ENCODE results near the gene MAGI1. TPM values are rescaled to one million over a fixed set of nuclear protein-coding genes. Genes with fewer than 3 reads are reported as not detected.
"Not testable (repeated sequence)": the region's sequence is repeated elsewhere in the genome, so short reads cannot be mapped to it uniquely, and the experiment has no call there.

Gene MAGI1
- total and polyA plus RNA-seq, 5 donors = 15.8 to 38.3 (median 32.8) TPM

DNA sequence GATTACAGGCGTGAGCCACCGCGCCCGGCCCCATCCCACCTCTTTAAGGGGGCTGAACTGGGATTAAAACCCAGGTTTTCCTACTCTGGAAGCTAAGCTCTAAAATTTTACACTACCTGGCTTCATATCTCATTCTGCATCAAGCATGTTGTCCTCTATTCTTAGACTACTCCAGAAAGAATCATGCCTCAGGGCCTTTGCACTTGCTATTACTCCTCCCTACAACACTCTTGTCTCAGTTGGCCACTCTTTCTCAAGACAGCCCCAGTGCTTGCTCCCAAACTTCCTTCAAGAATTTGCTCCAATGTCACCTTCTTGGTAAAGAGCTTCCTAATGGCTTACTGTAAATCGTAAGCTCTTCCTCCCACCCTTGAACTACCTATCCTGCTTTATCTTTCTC, 521.7 kb downstream of the MAGI1 start:
- H3K4me3 ChIP-seq (ENCODE audit: low read length) = no peak overlapping the region
- ATAC-seq (no peak), DNase-seq (no peak)
- no peak overlapping the region for H3K27ac ChIP-seq (ENCODE audit: low read length)
- WGBS = 97% methylated on average over 5 of the region's 5 CpGs
- no peaks in the 10 kb centered on the region for H3K4me1 ChIP-seq (ENCODE audit: control insufficient read depth, insufficient read depth, low read length)
- intact Hi-C loops (cut with DNase I) = no loop called here
- no peaks in the 10 kb centered on the region for H3K9me3 ChIP-seq (ENCODE audit: control insufficient read depth, low read length)
- no peaks in the 10 kb centered on the region for H3K27me3 ChIP-seq (ENCODE audit: control insufficient read depth, insufficient read depth)

DNA sequence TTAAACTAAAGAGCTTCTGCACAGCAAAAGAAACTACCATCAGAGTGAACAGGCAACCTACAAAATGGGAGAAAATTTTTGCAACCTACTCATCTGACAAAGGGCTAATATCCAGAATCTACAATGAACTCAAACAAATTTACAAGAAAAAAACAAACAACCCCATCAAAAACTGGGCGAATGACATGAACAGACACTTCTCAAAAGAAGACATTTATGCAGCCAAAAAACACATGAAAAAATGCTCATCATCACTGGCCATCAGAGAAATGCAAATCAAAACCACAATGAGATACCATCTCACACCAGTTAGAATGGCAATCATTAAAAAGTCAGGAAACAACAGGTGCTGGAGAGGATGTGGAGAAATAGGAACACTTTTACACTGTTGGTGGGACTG, 524.4 kb downstream of the MAGI1 start:
- H3K4me3 ChIP-seq (ENCODE audit: low read length); H3K27ac ChIP-seq (ENCODE audit: low read length); H3K4me1 ChIP-seq (ENCODE audit: control insufficient read depth, insufficient read depth, low read length); H3K9me3 ChIP-seq (ENCODE audit: control insufficient read depth, low read length); DNase-seq; ATAC-seq; intact Hi-C loops (cut with DNase I); H3K27me3 ChIP-seq (ENCODE audit: control insufficient read depth, insufficient read depth): not testable (repeated sequence)
- 95% methylated on average over 1 of the region's 1 CpG for WGBS

DNA sequence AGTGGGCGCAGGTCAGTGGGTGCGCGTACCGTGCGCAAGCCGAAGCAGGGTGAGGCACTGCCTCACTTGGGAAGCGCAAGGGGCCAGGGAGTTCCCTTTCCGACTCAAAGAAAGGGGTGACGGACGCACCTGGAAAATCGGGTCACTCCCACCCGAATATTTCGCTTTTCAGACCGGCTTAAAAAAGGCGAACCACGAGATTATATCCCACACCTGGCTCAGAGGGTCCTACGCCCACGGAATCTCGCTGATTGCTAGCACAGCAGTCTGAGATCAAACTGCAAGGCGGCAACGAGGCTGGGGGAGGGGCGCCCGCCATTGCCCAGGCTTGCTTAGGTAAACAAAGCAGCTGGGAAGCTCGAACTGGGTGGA, 529.3 kb downstream of the MAGI1 start:
- WGBS = 74% methylated on average over 19 of the region's 24 CpGs
- intact Hi-C loops (cut with DNase I); H3K27me3 ChIP-seq (ENCODE audit: control insufficient read depth, insufficient read depth); H3K27ac ChIP-seq (ENCODE audit: low read length); DNase-seq; H3K4me3 ChIP-seq (ENCODE audit: low read length); H3K4me1 ChIP-seq (ENCODE audit: control insufficient read depth, insufficient read depth, low read length); H3K9me3 ChIP-seq (ENCODE audit: control insufficient read depth, low read length); ATAC-seq: not testable (repeated sequence)

DNA sequence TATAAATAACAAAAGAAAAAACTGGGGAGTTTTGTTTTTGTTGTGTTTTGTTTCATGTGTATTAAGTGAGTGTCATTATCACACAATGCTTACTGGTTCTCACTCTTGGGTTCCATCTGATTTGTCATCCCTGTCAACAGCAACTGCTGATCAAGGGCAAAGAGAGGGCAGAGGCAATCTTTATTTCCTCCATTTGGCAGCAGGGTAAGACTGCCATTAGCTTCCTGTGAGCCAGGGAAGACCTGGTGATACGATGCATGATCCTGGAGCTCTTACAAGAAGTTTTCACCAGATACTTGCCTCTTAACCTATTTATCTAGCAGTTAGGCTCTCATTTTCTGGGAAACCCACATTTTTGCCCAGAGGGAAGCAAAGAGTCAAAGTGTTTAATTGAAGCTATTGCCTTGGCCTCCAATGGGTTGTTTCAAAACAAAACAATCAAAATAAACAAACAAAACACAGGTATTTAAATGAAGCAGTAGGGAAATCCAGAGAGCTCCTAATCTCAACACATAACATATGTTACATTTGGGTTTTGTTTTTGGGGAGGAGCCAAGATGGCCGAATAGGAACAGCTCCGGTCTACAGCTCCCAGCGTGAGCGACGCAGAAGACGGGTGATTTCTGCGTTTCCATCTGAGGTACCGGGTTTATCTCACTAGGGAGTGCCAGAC, 529.8 kb downstream of the MAGI1 start:
- no peak overlapping the region for H3K27ac ChIP-seq (ENCODE audit: low read length)
- no peaks in the 10 kb centered on the region for H3K9me3 ChIP-seq (ENCODE audit: control insufficient read depth, low read length)
- WGBS = 74% methylated on average over 9 of the region's 9 CpGs
- intact Hi-C loops (cut with DNase I) = no loop called here
- no peaks in the 10 kb centered on the region for H3K4me1 ChIP-seq (ENCODE audit: control insufficient read depth, insufficient read depth, low read length)
- ATAC-seq (peak in 1 of 2 donors; percentile 31), DNase-seq (no peak)
- no peak overlapping the region for H3K4me3 ChIP-seq (ENCODE audit: low read length)
- H3K27me3 ChIP-seq (ENCODE audit: control insufficient read depth, insufficient read depth) = no peaks in the 10 kb centered on the region

DNA sequence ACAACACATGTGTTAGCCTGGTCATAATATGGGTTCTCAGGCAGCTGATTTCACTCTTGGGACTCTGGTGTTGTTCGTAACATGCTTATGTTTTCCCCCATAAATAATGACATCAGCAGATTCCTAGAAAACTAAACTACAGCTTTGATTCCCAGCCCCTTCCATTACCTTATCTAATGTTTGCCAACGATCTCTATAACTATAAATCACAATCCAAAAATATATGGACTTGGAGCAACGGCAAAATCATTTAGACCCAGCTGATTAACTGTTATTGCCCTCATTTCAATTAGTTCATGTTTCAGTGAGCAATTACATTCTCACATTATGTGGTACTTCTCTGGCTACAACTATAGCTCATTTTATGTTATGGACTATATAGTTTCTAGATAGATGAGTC, 531.3 kb downstream of the MAGI1 start:
- ATAC-seq (no peak), DNase-seq (no peak)
- WGBS = 72% methylated on average over 3 of the region's 3 CpGs
- Histone ChIP-seq H3K4me1 (ENCODE audit: control insufficient read depth, insufficient read depth, low read length) (no peaks in the 10 kb centered on the region), H3K27me3 (ENCODE audit: control insufficient read depth, insufficient read depth) (no peaks in the 10 kb centered on the region), H3K27ac (ENCODE audit: low read length) (no peak overlapping the region), H3K4me3 (ENCODE audit: low read length) (no peak overlapping the region), H3K9me3 (ENCODE audit: control insufficient read depth, low read length) (no peaks in the 10 kb centered on the region)
- intact Hi-C loops (cut with DNase I) = no loop called here

DNA sequence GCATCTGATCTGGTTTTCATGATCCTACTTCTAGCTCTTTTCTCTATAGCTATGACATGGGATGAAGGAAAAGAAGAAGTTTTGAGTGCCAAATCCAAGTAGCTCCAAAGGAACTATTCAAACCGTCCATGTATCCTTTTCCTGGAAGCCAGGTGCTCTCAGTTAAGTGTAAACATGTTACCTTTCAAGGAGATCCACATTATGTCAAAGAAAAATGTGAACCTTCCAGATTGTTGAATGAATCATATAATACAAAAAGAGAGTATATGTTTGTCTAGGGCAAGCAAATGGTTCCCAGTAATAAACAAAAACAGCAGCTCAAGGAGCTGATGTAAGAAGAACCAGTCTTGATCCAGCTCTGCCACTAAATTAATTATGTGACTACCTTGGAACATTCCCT, 534.9 kb downstream of the MAGI1 start:
- Histone ChIP-seq H3K27ac (ENCODE audit: low read length) (no peak overlapping the region), H3K27me3 (ENCODE audit: control insufficient read depth, insufficient read depth) (no peaks in the 10 kb centered on the region), H3K4me3 (ENCODE audit: low read length) (no peak overlapping the region), H3K4me1 (ENCODE audit: control insufficient read depth, insufficient read depth, low read length) (no peaks in the 10 kb centered on the region), H3K9me3 (ENCODE audit: control insufficient read depth, low read length) (no peaks in the 10 kb centered on the region)
- WGBS = 70% methylated on average over 1 of the region's 1 CpG
- intact Hi-C loops (cut with DNase I) = no loop called here
- DNase-seq = no peak
- no peak for ATAC-seq

DNA sequence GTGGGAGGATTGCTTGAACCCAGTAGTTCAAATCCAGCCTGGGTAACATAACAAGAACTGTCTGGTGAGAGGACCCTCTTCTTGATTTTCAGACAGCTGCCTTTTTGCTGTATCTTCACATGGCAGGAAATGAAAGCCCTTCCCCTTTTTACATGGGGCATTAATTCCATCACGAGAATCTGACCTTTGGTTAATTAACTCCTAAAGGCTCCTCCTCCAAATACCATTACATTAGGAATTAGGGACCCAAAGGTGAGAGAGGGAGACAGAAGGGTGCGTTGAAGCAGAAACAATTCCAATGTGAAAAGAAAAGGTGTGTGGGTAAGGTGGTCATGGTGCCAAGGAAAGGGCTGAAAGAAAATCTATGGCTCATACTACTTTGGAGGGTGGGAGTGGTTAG, 536.2 kb downstream of the MAGI1 start:
- no peak overlapping the region for H3K27ac ChIP-seq (ENCODE audit: low read length)
- H3K27me3 ChIP-seq (ENCODE audit: control insufficient read depth, insufficient read depth) = no peaks in the 10 kb centered on the region
- WGBS = 90% methylated on average over 2 of the region's 2 CpGs
- DNase-seq (no peak), ATAC-seq (no peak)
- H3K9me3 ChIP-seq (ENCODE audit: control insufficient read depth, low read length) = no peaks in the 10 kb centered on the region
- no peak overlapping the region for H3K4me3 ChIP-seq (ENCODE audit: low read length)
- H3K4me1 ChIP-seq (ENCODE audit: control insufficient read depth, insufficient read depth, low read length) = no peaks in the 10 kb centered on the region
- intact Hi-C loops (cut with DNase I) = no loop called here

DNA sequence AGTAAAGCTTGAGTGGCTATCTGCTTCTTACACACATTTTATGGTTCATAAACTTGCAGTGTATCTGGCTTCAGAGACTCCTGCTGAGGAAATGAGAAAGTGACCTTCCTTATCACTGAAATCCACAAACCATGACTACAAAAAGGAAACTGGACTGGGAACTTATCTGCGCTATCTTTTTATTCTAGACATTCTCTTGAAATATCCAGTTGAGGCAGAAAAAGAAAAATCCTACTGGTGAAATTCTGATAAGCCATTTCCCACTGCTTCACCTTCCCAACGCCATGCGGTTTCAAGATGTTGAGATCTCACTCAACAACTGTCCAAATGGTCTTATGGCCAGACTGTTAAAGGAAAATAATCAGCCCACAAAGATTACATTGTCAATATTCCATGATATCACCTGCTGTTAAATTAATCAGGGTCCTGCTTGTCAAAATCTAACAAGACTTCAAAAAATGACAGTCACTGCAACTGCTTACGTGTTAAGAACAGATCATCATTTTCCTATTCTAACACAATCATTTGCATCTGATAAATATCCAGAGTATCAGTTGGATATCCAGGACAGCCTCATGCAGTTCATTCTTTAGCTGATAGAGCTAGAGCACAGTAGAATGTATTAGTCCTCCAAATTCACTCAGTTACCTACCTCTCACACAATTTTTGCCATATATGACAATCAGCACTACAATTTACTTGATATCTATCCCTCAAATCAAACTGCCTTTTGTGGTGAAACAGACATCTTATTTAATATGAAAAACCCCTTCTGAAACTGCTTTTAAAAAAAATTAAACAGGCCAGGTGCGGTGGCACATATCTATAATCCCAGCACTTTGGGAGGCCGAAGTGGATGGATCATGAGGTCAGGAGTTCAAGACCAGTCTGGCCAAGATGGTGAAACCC, 538.1 kb downstream of the MAGI1 start:
- ATAC-seq = no peak
- DNase-seq = no peak
- no peaks in the 10 kb centered on the region for H3K27me3 ChIP-seq (ENCODE audit: control insufficient read depth, insufficient read depth)
- H3K27ac ChIP-seq (ENCODE audit: low read length) = no peak overlapping the region
- no peaks in the 10 kb centered on the region for H3K9me3 ChIP-seq (ENCODE audit: control insufficient read depth, low read length)
- WGBS = 79% methylated on average over 6 of the region's 6 CpGs
- H3K4me1 ChIP-seq (ENCODE audit: control insufficient read depth, insufficient read depth, low read length) = peaks cover 1% of the 10 kb centered on the region
- intact Hi-C loops (cut with DNase I) = no loop called here
- no peak overlapping the region for H3K4me3 ChIP-seq (ENCODE audit: low read length)

DNA sequence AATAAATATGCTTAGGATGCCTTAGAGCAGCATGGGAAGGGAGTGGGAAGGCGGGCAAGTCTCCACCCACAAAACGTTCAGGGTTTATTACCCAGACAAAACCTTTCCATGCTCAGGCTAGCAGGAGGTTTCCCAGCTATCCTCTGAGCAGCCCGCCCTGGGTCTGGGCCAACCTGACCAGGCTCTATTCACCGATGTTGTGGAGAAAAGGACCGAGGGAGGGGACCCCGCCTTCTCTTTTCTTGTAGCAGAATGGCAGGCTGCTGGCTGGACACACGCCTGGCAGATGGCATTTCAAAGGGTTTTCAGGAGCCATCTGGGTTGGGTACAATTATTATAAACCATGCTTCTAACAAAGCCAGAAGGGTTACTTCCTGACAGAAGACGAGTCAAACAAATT, 540.9 kb downstream of the MAGI1 start:
- no peak for DNase-seq
- H3K9me3 ChIP-seq (ENCODE audit: control insufficient read depth, low read length) = no peaks in the 10 kb centered on the region
- no peak overlapping the region for H3K27ac ChIP-seq (ENCODE audit: low read length)
- intact Hi-C loops (cut with DNase I) = no loop called here
- H3K4me1 ChIP-seq (ENCODE audit: control insufficient read depth, insufficient read depth, low read length) = peaks cover 1% of the 10 kb centered on the region
- 87% methylated on average over 8 of the region's 8 CpGs for WGBS
- no peak for ATAC-seq
- no peaks in the 10 kb centered on the region for H3K27me3 ChIP-seq (ENCODE audit: control insufficient read depth, insufficient read depth)
- no peak overlapping the region for H3K4me3 ChIP-seq (ENCODE audit: low read length)

DNA sequence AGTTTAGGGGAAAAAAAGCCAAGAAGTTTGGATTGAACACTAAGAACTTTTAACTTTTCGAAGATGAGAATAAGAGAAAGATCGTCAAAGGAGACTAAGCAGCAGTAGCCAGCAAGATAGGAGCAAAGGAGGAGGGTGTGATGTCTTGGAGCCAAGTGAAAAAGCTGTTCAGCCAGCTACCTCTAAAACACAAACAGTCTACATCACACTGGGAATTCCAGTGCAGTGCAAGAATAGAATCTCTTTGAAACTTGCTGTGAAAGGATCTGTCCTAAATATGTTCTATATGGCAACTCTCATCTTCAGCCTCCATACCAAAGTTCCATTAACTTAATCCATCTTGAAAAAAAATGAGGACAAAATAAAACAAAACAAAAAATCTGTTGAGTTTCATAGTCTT, 541.5 kb downstream of the MAGI1 start:
- H3K4me1 ChIP-seq (ENCODE audit: control insufficient read depth, insufficient read depth, low read length) = peaks cover 1% of the 10 kb centered on the region
- H3K27me3 ChIP-seq (ENCODE audit: control insufficient read depth, insufficient read depth) = no peaks in the 10 kb centered on the region
- H3K9me3 ChIP-seq (ENCODE audit: control insufficient read depth, low read length) = no peaks in the 10 kb centered on the region
- intact Hi-C loops (cut with DNase I) = no loop called here
- DNase-seq (no peak), ATAC-seq (no peak)
- WGBS = 59% methylated on average over 2 of the region's 2 CpGs
- H3K27ac ChIP-seq (ENCODE audit: low read length) = no peak overlapping the region
- H3K4me3 ChIP-seq (ENCODE audit: low read length) = no peak overlapping the region

DNA sequence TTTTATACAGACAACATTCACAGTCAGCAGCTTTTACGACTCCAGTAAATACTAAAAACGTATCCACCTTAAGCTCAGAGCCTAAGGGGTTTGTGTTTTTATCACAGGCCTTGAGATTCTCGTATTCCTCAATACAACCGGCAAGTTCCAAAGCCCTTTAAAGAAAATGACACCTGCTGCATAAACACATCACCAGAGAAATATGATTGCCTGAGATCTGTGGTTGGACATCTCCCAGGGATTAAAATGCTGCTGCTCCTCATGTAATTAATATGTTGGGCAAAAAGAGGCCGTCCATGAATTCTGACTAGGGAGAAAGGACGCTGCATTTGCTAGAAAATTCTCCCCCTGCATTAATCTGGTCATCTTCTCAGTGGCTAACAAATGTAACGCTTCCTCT, 544.8 kb downstream of the MAGI1 start:
- ATAC-seq = no peak
- no peak overlapping the region for H3K4me3 ChIP-seq (ENCODE audit: low read length)
- no peaks in the 10 kb centered on the region for H3K9me3 ChIP-seq (ENCODE audit: control insufficient read depth, low read length)
- H3K27ac ChIP-seq (ENCODE audit: low read length) = no peak overlapping the region
- no peaks in the 10 kb centered on the region for H3K27me3 ChIP-seq (ENCODE audit: control insufficient read depth, insufficient read depth)
- peaks cover 1% of the 10 kb centered on the region for H3K4me1 ChIP-seq (ENCODE audit: control insufficient read depth, insufficient read depth, low read length)
- no peak for DNase-seq
- WGBS = 88% methylated on average over 7 of the region's 7 CpGs
- intact Hi-C loops (cut with DNase I) = no loop called here

Measured in right cardiac atrium (tissue), 5 donors.